Activated T-helper 17 cell treated with anti-CD3 and anti-CD28 coated beads, Interleukin-2, amount 50 U/mL, for 72 hours (primary cell): Measurements from ENCODE around the gene ADAMTS2. TPM values are rescaled to one million over a fixed set of nuclear protein-coding genes. Genes with fewer than 3 reads are reported as not detected.

Experiments used
- ATAC-seq: fragments of 150-1000 bp; cut with Tn5 transposase; replicated peaks from 2 replicates; pipeline ENCODE4 v1.10.0; 2021; ENCODE audit warnings: mild to moderate bottlenecking, moderate library complexity
- H3K27ac Mint-ChIP-seq: one replicate; pipeline ENCODE4 v1.8.0; 2022; ENCODE audit warnings: mixed read lengths
- H3K27me3 Mint-ChIP-seq: one replicate; pipeline ENCODE4 v1.8.0; 2022; ENCODE audit warnings: mixed read lengths
- H3K36me3 Mint-ChIP-seq: one replicate; pipeline ENCODE4 v1.8.0; 2022; ENCODE audit warnings: low read depth, mild to moderate bottlenecking, mixed read lengths
- H3K4me1 Mint-ChIP-seq: one replicate; pipeline ENCODE4 v1.8.0; 2022; ENCODE audit warnings: mixed read lengths
- H3K4me3 Mint-ChIP-seq: one replicate; pipeline ENCODE4 v1.8.0; 2022; ENCODE audit warnings: mild to moderate bottlenecking, mixed read lengths
- H3K9me3 Mint-ChIP-seq: one replicate; pipeline ENCODE4 v1.8.0; 2022; ENCODE audit warnings: mixed read lengths
- total RNA-seq, 2 donors: library from RNA; stranded (reverse); gene quantifications; one replicate each; pipeline ENCODE4 v1.2.3, GENCODE V29; 2022

Gene ADAMTS2
- total RNA-seq, 2 donors from 2014 or later = not detected

GRCh38 chr5:179123491-179124272 is 221.6 kb downstream of the ADAMTS2 start:
- H3K36me3 Mint-ChIP-seq = no peaks in the 10 kb centered on the region
- H3K27ac Mint-ChIP-seq = no peak overlapping the region
- no peak overlapping the region for H3K4me3 Mint-ChIP-seq
- no peaks in the 10 kb centered on the region for H3K9me3 Mint-ChIP-seq
- ATAC-seq = no peak
- H3K27me3 Mint-ChIP-seq = no peaks in the 10 kb centered on the region
- H3K4me1 Mint-ChIP-seq = no peaks in the 10 kb centered on the region

GRCh38 chr5:179123109-179123426 is 222.2 kb downstream of the ADAMTS2 start:
- Mint-ChIP-seq H3K9me3 (no peaks in the 10 kb centered on the region), H3K27me3 (no peaks in the 10 kb centered on the region), H3K36me3 (no peaks in the 10 kb centered on the region), H3K4me1 (no peaks in the 10 kb centered on the region), H3K27ac (no peak overlapping the region), H3K4me3 (no peak overlapping the region)
- no peak for ATAC-seq

DNA sequence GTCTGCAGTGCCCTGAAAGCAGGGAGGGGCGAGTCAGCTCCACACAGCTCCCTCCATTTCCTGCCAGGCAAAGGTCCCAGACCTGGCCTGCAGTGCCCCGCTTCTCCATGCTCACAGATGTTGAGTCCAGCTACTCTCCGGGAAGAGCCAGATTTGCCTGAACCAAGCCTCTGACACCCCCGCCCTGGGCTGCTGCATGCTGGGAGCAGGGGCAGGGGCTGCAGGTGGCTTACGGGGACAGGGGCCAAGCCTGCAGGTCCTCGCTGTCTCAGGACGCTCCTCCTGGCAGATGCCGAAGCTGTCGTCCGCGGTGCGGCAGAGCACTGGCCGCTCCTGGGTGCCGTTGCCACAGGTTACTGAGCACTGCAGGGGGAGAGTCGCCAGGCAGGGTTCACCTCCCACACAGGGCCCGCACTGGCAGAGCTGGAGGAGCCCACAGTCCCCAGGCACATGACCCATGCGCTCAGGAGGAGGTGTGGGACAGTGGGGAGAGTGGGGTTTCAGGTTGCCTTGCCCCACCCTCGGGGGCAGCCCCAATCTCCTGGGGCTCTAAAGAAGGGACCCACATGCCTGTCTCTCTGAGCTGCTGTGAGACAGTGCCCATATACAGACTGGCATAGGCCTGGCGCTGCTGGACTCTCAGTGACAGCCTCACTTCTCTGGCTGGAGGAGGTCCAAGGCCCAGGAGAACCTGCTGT is 222.7 kb downstream of the ADAMTS2 start:
- H3K4me3 Mint-ChIP-seq = no peak overlapping the region
- H3K27me3 Mint-ChIP-seq = no peaks in the 10 kb centered on the region
- no peaks in the 10 kb centered on the region for H3K36me3 Mint-ChIP-seq
- no peaks in the 10 kb centered on the region for H3K9me3 Mint-ChIP-seq
- no peaks in the 10 kb centered on the region for H3K4me1 Mint-ChIP-seq
- H3K27ac Mint-ChIP-seq = no peak overlapping the region
- ATAC-seq = no peak

GRCh38 chr5:179121667-179122111 is 223.6 kb downstream of the ADAMTS2 start:
- H3K36me3 Mint-ChIP-seq = no peaks in the 10 kb centered on the region
- no peaks in the 10 kb centered on the region for H3K4me1 Mint-ChIP-seq
- H3K27ac Mint-ChIP-seq = no peak overlapping the region
- H3K4me3 Mint-ChIP-seq = no peak overlapping the region
- no peak for ATAC-seq
- no peaks in the 10 kb centered on the region for H3K9me3 Mint-ChIP-seq
- no peaks in the 10 kb centered on the region for H3K27me3 Mint-ChIP-seq

GRCh38 chr5:179120951-179121666 is 224.2 kb downstream of the ADAMTS2 start:
- H3K9me3 Mint-ChIP-seq = no peaks in the 10 kb centered on the region
- H3K27ac Mint-ChIP-seq = no peak overlapping the region
- no peak for ATAC-seq
- no peaks in the 10 kb centered on the region for H3K27me3 Mint-ChIP-seq
- no peak overlapping the region for H3K4me3 Mint-ChIP-seq
- no peaks in the 10 kb centered on the region for H3K4me1 Mint-ChIP-seq
- H3K36me3 Mint-ChIP-seq = no peaks in the 10 kb centered on the region

DNA sequence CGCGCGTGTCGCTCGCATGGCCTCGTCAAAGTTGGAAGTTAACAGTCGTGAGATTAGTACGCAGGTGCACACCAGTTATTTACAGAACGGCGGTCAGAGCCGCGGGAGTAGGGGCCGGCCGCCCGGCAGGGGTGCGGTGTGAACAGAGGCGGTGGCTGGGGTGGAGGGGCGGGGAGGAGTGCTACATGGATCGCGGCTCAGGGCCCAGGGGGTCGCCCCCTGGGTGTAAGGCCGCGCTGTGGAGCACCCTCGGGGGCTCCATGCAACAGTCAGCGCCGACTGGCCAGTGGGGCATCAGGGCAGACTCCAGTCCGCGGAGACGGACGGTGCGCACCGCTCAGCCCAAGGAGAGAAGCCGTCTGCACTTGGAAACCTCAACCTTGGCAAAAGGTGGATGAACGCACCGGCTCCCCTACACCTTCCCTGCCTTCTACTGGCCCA is 224.8 kb downstream of the ADAMTS2 start:
- Mint-ChIP-seq H3K36me3 (no peaks in the 10 kb centered on the region), H3K4me1 (no peaks in the 10 kb centered on the region), H3K9me3 (no peaks in the 10 kb centered on the region), H3K4me3 (no peak overlapping the region), H3K27ac (no peak overlapping the region), H3K27me3 (no peaks in the 10 kb centered on the region)
- ATAC-seq = no peak

DNA sequence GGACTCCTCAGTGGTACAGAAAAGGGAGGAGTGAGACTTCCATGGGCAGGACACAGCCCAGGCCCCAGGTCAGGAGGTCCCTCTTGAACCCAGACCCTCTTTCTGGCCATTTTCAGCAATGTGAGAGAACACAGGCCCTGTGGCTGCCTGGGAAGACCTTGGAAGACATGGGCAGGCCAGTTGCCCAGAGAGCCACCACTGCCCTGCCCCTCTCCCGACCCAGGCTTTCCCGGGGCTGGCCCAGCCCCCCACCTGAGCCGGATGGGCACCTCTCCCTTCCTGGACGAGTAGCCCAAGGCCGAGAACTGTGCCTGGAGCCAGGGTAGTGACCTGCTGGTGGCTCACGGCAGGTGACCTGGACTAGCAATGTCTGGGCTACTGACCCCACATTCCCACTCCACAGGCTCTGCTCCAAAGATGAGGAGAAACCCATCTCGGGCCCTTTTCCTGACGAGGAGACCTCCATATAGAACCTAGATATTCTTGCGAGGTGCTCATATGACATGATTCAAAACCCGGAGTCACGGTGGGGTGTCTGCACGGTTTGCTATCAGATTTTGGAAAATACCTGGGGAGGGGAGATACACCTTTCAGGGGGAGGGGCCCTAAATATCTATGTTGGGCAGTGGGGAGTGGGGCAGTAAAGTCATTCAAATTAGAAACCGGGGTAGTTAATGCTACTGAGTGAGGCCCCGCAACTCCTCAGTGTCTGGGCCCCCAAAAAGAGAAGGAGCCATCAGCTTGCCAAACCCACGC is 225.7 kb downstream of the ADAMTS2 start:
- no peaks in the 10 kb centered on the region for H3K4me1 Mint-ChIP-seq
- no peak for ATAC-seq
- H3K36me3 Mint-ChIP-seq = no peaks in the 10 kb centered on the region
- peaks cover 7% of the 10 kb centered on the region for H3K9me3 Mint-ChIP-seq
- H3K4me3 Mint-ChIP-seq = no peak overlapping the region
- H3K27me3 Mint-ChIP-seq = no peaks in the 10 kb centered on the region
- no peak overlapping the region for H3K27ac Mint-ChIP-seq

GRCh38 chr5:179118756-179119414 is 226.4 kb downstream of the ADAMTS2 start:
- Mint-ChIP-seq H3K4me3 (no peak overlapping the region), H3K4me1 (no peaks in the 10 kb centered on the region), H3K27ac (no peak overlapping the region), H3K27me3 (no peaks in the 10 kb centered on the region), H3K36me3 (no peaks in the 10 kb centered on the region), H3K9me3 (peaks cover 9% of the 10 kb centered on the region)
- ATAC-seq = no peak

DNA sequence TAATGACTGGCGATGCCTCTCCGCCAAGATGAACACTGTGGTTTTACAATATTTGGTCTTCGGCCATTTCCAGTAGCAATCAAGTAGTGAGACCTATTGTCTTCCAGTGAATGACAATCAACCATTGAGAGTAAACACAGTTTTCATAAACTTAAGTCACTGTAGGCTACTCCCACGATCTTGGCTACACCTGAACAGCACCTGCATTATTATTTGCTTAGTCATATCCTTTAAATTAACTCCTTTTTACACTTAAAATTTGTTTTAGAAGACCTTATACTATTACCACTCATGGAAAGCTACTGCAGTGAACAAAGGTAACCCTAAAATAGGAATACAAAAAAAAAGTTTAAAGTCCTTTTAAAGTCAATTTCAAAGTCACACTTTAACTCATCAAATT is 226.9 kb downstream of the ADAMTS2 start:
- no peaks in the 10 kb centered on the region for H3K36me3 Mint-ChIP-seq
- peaks cover 14% of the 10 kb centered on the region for H3K9me3 Mint-ChIP-seq
- H3K4me3 Mint-ChIP-seq = no peak overlapping the region
- no peak for ATAC-seq
- no peaks in the 10 kb centered on the region for H3K4me1 Mint-ChIP-seq
- no peaks in the 10 kb centered on the region for H3K27me3 Mint-ChIP-seq
- H3K27ac Mint-ChIP-seq = no peak overlapping the region

- H3K27ac Mint-ChIP-seq = no peak overlapping the region
Measured at GRCh38 chr5:179115845-179116524, 229.3 kb downstream of the ADAMTS2 start.

DNA sequence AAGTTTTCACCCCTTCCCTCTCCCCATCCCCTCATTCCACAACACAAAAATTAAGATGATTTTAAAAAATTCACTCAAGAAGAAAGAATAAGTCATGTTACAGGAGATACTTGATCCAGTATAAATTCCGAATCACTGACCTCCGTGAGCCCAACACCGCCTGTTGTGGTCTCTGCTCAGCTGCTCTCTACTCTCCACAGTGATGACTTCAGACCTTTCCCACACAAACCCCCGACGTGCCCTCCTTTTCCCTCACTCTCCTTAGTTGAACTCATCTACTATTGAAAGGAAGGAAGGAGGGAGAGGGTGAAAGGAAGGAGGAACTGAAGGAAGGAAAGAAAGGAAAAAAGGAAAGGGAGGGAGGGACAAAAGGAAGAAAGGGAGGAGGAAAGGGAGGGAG is 230.0 kb downstream of the ADAMTS2 start:
- Mint-ChIP-seq H3K4me3 (no peak overlapping the region), H3K27me3 (no peaks in the 10 kb centered on the region), H3K4me1 (no peaks in the 10 kb centered on the region), H3K27ac (no peak overlapping the region), H3K36me3 (no peaks in the 10 kb centered on the region), H3K9me3 (peaks cover 17% of the 10 kb centered on the region)
- ATAC-seq = no peak

More at GRCh38 chr5:179115845-179116524, 229.3 kb downstream of the ADAMTS2 start:
- Mint-ChIP-seq H3K4me1 (no peaks in the 10 kb centered on the region), H3K4me3 (no peak overlapping the region), H3K9me3 (peaks cover 15% of the 10 kb centered on the region), H3K36me3 (no peaks in the 10 kb centered on the region), H3K27me3 (no peaks in the 10 kb centered on the region)
- no peak for ATAC-seq

DNA sequence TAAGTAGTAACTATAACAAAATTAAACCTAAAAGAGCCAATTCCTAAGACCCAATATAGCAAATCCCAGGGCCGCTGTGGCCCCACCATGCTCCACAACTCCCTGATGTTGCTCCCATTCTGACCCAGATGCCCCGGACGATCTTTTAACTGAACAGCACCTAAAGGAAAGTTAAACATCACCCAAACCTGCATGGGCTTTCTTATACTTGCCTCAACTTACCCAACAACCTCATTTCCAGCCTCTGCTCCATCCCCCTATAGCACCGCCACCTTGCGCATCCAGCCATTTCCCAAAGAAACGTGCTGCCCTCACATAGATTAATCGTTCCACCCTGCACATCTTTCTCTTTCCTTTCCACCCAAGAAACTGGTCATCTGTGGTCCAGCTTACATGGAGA is 230.5 kb downstream of the ADAMTS2 start:
- H3K4me1 Mint-ChIP-seq = no peaks in the 10 kb centered on the region
- ATAC-seq = no peak
- no peaks in the 10 kb centered on the region for H3K27me3 Mint-ChIP-seq
- no peak overlapping the region for H3K27ac Mint-ChIP-seq
- no peaks in the 10 kb centered on the region for H3K36me3 Mint-ChIP-seq
- H3K9me3 Mint-ChIP-seq = peaks cover 17% of the 10 kb centered on the region
- H3K4me3 Mint-ChIP-seq = no peak overlapping the region

DNA sequence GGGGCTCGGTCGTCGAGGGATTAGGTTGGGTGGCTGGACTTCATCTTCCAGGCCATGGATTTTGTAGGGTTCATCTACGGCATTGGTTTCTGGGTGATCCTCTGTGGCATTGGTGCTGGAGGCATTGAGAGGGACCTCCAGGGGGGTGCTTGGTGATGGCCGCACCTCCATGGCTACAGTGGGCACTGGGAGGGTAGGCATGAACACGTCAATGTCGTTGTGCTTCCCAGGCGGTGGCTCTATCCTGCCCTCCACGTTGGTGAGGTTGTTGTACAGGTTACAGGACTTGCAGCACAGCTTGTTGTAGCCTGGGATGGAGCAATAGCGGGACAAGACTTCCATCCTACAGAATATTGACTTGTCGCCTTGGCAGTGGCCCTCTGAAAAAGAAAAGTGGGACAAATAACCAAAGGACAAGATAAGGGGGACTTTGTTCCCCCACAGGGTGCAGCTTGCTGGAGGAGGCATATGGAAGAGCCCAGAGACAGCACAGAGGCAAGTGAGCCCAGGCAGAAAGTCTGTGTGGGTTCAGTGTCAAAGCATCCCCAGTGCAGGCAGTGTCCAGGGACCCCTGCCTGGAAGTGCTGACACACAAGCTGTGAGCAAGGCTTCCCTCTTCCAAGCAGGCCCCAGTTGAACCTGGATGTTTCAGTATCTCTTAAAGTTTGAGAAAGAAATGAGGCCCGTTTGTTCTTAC is 231.2 kb downstream of the ADAMTS2 start:
- Mint-ChIP-seq H3K27ac (no peak overlapping the region), H3K36me3 (no peaks in the 10 kb centered on the region), H3K27me3 (no peaks in the 10 kb centered on the region), H3K4me1 (no peaks in the 10 kb centered on the region), H3K4me3 (no peak overlapping the region), H3K9me3 (peaks cover 17% of the 10 kb centered on the region)
- no peak for ATAC-seq
